Measurements from ENCODE around the gene NAA30. TPM values are rescaled to one million over a fixed set of nuclear protein-coding genes. Genes with fewer than 3 reads are reported as not detected.
A peak's percentile ranks its signal among the peaks of the same experiment; 100 is the strongest.
"Not testable (repeated sequence)": the region's sequence is repeated elsewhere in the genome, so short reads cannot be mapped to it uniquely, and the experiment has no call there.

The NAA30 gene
- 11.7 and 13.6 TPM in 2 replicates for total RNA-seq (2014; rRNA removed; shearing (Covaris generic))
- polyA plus RNA-seq (2015; cell fraction: cytosol; rRNA removed), result 10.0 and 11.1 TPM in 2 replicates
- 9.3 and 9.4 TPM in 2 replicates for polyA plus RNA-seq (2015; cell fraction: nucleus; rRNA removed)

DNA sequence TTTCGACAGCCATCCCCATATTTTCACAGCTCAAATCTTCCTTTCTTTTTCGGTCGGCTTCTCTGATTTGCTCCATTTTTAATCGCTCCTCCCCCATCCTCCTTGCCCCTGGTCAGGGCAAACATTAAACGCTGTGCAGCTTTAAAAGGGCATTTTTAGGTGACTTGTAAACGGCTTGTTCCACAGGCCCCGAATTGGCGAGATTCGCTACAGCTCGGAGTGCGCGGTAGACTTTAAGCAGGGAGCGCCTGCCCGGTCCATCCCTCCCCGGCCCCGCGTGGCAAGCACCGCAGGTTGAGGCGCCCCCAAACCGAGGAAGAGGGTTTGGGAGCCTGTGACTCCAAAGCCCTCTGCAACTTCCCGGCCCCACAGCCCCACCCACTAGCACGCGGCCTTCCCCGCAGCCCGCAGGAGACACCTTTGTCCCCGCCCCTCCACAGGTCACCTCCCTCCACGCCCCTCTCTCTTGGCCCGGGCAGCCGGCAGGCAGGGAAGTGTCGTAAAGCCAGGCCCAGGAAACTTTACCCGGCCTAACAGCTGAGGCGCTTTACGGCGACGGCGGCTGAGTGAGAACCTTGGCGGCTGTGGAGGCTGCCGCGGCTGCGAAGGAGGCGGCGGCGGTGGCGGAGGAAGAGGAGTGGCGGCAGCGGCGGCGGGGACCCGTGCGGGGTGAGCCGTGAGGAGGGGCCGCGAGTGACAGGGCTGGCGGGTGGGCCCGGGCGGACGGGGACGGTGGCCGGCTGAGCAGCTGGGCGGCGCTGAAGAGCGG is at the start of gene NAA30:
TSS of gene NAA30 (plus strand) at position 550 of the 769 bp plus-strand sequence. CDS start 372 bp downstream, outside the sequence.
- peak; percentile 91 for DNase-seq (ENCODE audit: low read depth)

DNA sequence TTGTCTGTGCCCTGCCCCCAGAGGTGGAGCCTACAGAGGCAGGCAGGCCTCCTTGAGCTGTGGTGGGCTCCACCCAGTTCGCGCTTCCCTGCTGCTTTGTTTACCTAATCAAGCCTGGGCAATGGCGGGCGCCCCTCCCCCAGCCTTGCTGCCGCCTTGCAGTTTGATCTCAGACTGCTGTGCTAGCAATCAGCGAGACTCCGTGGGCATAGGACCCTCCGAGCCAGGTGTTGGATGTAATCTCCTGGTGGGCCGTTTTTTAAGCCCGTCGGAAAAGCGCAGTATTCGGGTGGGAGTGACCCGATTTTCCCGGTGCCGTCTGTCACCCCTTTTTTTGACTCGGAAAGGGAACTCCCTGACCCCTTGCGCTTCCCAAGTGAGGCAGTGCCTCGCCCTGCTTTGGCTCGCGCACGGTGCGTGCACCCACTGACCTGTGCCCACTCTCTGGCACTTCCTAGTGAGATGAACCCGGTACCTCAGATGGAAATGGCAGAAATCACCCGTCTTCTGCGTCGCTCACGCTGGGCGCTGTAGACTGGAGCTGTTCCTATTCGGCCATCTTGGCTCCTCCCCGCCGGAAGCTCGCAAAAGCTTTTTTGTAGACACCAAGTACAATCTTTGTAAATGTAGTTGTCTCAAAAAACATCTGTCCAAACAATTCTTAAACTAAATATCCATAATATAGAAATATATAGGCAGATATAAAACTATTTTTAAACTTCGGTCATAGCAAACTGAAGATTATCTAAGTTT is 46.7 kb upstream of the NAA30 start:
- DNase-seq (ENCODE audit: low read depth), result not testable (repeated sequence)

DNA sequence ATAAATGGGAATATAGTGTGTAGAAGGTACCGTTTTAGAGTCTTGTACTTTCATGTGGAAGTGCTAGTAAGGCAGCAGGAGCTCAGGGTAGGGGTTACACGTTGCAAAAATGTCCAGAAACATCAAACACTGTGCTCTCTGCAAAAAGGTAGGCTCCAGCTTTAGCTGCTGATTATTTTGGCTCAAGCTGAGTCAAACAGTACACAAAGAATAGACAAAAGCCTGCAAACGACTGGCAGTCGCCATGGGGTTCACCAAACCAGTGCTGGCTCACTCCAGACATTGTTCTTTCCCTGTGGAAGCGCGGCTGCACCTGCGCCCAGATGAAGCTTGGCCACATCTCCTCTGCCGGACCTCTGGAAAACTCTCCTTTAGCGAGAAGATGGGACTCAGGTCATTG is 45.3 kb upstream of the NAA30 start:
- DNase-seq (ENCODE audit: low read depth), result no peak

DNA sequence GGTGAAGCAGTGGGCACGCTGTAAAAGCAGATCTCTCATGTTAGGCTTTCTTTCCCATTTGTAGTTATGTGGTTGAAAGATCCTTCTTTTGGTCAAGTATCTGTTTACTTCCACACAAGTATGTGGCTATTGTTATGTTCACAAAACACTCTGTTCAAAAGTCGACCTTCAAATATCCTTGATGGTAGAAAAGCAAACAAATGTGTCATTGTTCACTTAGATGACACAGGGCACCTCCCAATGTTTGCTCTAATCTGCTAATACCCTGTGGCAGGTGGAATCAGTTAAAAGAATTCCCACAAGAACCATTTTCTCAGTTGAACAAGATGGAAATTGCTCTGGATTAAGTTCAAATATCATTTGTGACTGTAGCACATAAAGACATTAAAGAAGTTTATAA is 43.6 kb upstream of the NAA30 start:
- DNase-seq (ENCODE audit: low read depth), result no peak

DNA sequence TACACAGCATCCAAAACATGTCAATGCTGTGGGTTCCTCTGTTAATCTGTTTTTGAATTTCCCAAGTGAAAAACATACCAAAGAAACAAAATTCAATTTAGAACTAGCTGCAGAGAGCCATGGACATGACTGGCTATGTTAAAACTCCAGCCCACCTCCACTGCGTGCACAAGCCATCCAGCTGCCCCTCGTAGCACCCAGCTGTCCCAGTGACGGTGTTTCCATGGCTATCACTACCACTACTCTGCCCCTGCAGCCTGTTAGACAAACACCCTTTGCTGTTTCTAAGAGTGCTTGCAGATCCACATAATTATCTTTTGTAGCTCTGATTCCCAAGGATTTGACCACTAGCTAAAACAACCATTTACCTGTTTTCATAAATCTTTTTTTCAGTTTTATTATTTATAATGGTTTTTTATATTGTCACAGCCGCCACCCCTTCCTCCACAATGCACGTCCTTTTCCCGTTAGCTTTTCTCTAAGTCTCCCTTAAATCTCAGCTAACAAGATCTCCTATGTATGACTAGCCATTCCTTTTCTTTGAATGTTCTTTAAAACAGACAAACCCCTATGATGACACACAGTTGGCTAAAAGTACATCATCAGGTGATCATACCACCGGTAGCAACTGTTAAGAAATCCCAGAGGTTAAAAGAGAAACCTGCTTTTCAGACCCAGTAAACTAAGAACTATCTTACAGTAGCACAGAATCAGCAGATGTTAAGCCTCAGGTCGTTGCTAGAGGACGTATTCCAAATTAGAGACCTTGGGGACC is 37.8 kb upstream of the NAA30 start:
- peak; percentile 6 for DNase-seq (ENCODE audit: low read depth)

DNA sequence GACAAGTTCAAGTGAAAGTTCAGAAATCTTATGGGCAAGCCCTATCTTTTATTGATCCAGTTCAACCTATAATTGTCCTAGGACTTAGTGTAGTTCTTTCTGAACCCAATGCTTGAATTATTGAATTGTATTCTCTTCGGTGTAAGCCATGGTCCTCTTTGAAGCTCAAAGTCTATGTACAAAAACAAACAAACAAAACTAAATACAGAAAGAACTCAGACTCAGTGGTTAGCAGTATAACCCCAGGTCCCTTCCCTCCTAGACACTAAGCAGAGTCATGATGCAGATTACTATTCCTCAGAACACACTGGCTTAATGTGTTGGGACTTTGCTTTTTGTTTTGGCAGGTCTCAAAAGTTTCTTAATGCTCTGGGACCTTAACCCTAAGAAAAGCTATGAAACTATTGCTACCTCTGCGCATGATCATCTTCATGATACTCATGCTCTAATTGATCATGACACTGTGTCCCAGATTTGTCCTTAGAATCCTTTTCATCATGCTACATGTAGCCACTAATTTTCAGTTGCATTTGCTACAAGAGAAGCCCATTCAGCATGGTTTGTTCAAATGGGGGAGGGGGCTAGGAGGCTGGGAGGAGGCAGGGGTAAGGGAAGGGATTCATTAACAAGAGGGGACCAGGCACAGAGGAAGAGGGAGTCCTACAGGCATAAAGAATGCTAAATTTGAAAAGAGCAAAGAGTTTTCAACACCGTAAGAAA is 35.1 kb upstream of the NAA30 start:
- DNase-seq (ENCODE audit: low read depth), result no peak

DNA sequence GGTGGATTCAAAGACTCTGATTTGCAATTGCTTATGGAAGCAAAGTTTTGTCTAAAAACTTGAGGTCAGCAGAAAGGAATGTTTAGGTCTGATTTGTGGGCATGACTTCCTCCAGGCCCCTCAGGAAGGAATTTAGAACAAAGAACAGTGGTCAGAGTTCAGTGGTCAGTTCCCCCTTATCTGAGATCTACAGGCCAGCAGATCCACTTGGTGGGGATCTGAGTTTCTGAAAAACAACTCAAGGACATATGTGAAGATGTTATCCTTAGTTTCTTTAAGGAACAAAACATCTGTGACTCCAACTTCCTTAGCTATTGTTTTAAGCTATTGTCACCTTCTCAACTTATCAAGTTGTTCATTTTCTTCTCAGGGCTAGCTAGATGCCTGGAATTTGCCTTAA is 28.0 kb upstream of the NAA30 start:
- peak; percentile 63 for DNase-seq (ENCODE audit: low read depth)

DNA sequence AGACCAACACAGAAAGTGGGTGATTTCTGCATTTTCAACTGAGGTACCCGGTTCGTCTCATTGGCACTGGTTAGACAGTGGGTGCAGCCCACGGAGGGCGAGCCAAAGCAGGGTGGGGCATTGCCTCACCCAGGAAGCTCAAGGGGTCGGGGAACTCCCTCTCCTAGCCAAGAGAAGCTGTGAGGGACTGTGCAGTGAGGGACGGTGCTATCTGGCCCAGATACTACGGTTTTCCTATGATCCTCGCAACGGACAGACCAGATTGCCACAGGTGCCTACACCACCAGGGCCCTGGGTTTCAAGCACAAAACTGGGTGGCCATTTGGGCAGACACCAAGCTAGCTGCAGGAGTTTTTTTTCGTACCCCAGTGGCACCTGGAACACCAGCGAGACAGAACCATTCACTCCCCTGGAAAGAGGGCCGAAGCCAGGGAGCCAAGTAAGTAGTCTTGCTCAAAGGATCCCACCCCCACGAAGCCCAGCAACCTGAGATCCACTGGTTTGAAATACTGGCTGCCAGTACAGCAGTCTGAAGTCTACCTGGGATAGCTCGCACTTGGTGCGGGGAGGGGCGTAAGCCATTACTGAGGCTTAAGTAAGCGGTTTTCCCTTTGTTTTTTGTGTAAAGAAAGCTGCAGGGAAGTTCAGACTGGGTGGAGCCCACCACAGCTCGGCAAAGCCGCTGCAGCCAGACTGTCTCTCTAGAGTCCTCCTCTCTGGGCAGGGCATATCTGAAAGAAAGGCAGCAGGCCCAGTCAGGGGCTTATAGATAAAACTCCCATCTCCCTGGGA is 25.5 kb upstream of the NAA30 start:
- DNase-seq (ENCODE audit: low read depth), result no peak

DNA sequence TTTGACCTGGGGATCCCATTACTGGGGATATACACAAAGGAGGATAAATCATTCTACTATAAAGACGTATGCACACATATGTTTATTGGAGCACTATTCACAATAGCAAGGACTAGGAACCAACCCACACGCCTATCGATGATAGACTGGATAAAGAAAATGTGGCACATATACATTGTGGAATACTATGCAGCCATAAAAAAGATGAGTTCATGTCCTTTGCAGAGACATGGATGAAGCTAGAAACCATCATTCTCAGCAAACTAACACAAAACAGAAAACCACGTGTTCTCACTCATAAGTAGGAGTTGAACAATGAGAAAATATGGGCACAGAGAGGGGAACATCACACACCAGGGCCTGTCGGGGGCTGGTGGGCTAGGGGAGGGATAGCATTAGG is 20.2 kb upstream of the NAA30 start:
- DNase-seq (ENCODE audit: low read depth), result not testable (repeated sequence)

DNA sequence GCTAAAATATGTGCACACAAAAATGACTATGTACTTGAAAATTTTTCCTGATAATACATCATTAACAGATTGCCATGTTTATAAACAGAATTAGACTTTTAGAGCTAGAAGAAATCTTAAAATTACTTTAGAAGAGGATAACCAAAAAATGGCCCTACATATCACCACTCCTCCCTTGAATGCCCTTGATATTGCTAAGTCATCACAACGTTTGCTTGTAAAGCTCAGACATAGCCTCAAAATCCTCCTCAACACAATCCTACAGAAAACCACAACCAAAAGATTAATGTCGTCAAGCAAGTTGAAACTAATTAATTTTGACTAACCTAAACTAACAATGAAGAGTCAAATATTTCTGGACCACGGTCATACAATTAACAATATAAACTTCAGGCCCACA is 19.4 kb upstream of the NAA30 start:
- no peak for DNase-seq (ENCODE audit: low read depth)

DNA sequence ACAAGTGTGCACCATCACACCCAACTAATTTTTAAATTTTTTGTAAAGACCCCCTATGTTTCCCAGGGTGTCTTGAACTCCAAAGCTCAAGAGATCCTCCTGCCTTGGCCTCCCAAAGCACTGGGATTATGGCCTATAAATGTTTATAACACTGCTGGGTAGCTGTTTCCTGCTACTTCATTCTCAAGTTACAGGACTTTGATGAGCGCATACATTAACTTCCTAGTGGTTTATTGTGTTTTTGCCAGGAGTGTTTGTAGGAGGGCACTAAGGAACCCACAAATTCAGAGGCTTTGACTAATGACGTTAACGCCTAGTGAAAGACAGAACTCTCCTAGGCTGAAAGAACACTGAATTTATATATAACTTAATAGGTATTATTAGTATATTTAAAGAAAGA is 15.2 kb upstream of the NAA30 start:
- DNase-seq (ENCODE audit: low read depth), result no peak

DNA sequence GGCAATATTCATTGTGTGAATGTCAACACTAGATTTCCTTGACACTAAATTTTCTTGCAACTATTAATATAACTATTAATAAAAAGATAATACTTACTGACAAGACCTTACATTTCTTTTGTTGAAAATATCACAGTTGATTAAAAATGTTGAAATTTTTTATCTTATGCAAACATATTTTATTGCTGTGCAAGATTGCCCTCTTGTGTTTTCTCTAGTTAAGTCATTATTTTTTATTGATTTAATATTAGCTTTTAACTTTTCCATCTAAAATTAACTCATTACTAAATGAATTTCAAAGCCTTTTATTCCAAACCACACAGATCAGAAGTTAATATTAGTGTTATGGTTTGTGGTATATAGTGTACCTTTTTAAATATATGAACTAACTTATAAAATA is 11.7 kb upstream of the NAA30 start:
- DNase-seq (ENCODE audit: low read depth), result no peak

DNA sequence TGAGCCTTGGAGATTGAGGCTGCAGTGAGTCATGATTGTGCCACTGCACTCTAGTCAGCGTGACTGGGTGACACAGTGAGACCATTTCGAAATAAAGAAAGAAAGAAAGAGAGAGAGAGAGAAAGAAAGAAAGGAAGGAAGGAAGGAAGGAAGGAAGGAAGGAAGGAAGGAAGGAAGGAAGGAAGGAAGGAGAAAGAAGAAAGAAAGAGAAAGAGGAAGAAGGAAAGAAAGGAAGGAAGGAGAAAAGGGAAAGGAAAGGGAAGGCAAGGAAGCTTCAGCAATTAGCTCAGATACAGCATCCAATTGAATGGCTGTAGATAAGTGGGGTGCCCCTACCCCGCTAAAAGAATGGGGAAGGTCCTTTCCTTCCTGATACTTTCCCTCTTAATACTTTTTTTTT is 9.5 kb upstream of the NAA30 start:
- no peak for DNase-seq (ENCODE audit: low read depth)

DNA sequence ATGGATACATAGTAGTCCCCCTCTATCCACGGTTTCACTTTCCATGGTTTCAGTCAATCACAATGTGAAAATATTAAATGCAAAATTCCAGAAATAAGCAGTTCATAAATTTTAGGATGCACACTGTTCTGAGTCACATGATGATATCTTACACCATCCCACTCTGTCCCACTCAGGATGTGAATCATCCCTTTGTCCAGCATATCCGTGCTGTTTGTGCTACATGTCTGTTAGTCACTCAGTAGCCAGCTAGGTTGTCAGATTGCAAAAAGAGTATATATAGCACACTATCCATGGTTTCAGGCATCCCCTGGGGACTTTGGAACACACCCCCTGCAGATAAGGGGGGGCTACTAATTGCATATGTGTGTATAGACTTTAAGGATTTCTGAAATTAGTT is 8.1 kb upstream of the NAA30 start:
- DNase-seq (ENCODE audit: low read depth), result peak; percentile 89

DNA sequence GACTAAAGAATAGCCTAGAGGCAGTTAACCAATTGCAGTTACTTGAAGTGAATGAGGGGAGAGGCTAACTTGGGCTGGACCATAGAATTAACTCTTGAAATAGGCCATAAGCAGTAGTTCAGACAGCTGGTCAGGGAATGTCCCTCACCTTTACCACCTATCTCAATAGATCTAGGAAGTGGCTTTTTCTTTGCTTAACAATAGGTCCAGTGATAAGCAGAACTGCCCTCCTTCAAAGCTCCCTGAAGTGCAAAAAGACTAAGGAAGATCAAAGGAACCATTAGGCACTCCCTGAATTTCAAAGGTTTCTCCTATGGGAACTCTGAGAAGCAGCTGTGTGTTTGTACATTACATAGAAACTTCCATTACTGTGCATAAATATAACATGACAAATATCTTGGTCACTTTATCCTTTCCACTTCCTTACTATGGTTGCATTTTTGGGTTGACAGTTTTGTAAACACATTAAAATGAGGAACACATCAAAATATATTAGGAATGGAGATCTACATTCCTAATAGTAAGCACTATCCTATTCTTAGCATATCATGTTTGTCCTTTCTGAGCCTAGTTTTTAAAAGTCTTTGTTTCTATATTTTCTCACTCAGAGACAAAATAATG is 7.2 kb upstream of the NAA30 start:
- no peak for DNase-seq (ENCODE audit: low read depth)

DNA sequence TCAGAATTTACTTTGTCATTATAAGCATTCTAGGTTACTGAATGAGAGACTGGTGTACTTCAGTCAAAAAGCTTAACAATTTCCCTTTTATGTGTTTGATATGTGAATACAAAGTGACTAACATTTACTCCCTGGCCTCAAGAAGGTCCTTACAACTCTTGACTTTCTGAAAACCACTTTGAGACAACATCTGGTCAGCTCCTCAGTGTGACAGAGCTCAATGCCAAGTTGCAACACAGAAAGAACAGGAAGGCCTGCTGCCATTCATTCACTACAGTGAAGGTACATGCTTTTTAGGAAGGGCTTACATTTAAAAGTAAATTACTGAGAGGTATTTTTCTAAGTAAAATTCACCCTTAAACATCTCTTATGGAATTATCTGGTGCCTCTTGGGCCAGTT is 2.3 kb upstream of the NAA30 start:
- DNase-seq (ENCODE audit: low read depth), result no peak

DNA sequence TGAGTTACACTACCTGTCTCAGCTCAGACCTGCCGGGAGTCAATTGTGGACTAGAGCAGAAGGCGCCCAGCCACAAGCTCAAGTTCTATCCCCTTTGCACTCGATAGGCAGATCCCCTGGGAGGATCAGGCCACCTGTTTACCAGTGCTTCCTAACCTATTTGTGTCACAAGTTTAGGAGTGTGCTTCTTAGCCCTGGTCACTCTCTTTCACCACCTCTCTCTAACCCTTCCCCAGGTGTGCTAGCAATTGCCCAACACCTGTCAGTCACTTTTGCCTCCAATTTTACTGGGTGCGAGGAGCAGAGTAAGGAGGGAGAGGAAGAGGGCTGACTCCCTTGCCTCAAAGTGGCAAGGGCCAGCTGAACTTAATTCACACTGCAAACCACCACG is 745 bp upstream of the NAA30 start:
- no peak for DNase-seq (ENCODE audit: low read depth)

DNA sequence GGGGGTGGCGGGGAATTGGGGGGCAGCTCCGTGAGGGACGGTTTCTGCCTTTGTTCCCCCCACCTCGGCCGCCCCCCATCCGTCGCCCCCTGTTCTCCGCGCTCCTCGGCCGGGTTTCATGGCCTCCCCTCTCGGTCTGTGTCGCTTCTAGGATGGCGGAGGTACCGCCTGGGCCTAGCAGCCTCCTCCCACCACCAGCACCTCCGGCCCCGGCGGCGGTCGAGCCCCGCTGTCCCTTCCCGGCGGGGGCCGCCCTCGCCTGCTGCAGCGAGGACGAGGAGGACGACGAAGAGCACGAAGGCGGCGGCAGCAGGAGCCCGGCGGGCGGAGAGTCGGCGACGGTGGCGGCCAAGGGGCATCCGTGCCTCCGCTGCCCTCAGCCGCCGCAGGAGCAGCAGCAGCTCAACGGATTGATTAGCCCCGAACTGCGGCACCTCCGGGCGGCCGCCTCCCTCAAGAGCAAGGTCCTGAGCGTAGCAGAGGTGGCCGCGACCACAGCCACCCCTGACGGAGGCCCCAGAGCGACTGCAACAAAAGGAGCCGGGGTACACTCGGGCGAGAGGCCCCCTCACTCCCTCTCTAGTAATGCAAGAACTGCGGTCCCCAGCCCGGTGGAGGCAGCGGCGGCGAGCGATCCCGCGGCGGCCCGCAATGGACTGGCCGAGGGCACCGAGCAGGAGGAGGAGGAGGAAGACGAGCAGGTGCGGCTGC is 575 bp downstream of the NAA30 start:
- DNase-seq (ENCODE audit: low read depth), result peak; percentile 26

DNA sequence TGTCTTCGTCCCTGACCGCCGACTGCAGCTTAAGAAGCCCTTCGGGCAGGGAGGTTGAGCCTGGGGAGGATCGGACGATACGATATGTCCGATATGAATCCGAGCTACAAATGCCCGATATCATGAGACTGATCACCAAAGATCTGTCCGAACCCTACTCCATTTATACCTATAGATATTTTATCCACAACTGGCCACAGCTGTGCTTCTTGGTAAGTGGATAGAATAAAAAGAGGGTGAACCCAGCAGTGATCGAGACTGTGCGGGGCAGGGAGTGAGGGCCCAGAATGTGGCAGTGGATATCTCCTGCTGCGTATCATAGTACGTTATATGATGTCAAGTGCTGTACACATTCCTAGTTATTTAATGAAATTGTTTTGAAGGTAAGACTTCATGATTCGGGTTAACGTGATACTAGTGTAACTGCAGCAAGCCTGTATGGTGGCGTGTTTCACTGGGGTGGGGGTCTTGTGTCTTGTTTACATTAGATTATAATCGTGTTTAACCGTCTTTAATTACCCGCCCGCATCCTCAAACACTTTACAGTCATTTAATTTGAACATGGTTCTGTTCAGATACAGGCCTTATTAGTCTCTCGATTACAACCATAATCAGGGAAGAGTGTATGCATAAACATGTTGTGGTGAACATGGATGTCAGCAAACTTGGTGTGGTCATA is 1.3 kb downstream of the NAA30 start:
- peak; percentile 16 for DNase-seq (ENCODE audit: low read depth)
